GM12878 (cell line): ENCODE measurements around the gene ZNF428.

Experiments
- BRCA1 ChIP-seq: IDR thresholded peaks from 2 replicates; pipeline ENCODE4 v1.6.1; 2011; ENCODE audit warnings: low read depth, low read length, improper control_type of control experiment
- HDAC2 ChIP-seq: fragments of 200-600 bp; sonication (generic); IDR thresholded peaks from 2 replicates; pipeline ENCODE4 v1.6.1; 2017
- NRF1 ChIP-seq: conservative IDR thresholded peaks from 2 replicates; pipeline ENCODE4 v1.6.1; 2011; ENCODE audit warnings: mild to moderate bottlenecking, low read depth, low read length, improper control_type of control experiment
- POLR2A ChIP-seq: IDR thresholded peaks from 2 replicates; pipeline ENCODE4 v1.6.1; 2011; ENCODE audit warnings: low read depth, mild to moderate bottlenecking, low read length
- TAF1 ChIP-seq: IDR thresholded peaks from 2 replicates; pipeline ENCODE4 v1.6.1; 2011; ENCODE audit warnings: mild to moderate bottlenecking, low read depth, low read length, borderline replicate concordance
- TARDBP ChIP-seq: IDR thresholded peaks from 2 replicates; pipeline ENCODE4 v1.6.1; 2016; ENCODE audit warnings: borderline replicate concordance
- ZZZ3 ChIP-seq: IDR thresholded peaks from 2 replicates; pipeline ENCODE4 v1.6.1; 2011; ENCODE audit warnings: low read depth; ENCODE audit not compliant: control insufficient read depth, insufficient read length
- TF ChIP-seq, protein P1 (sequence below): IDR thresholded peaks from 2 replicates; pipeline ENCODE4 v1.6.1; 2011; ENCODE audit warnings: low read depth, low read length, improper control_type of control experiment, borderline replicate concordance
- TF ChIP-seq, protein P2 (sequence below), 3 experiments: IDR thresholded peaks in 2 of 3; conservative IDR thresholded peaks in 1 of 3; 2 replicates each; pipeline ENCODE4 v1.5.1; 2011; ENCODE audit warnings: low read depth in 3 of 3, low read length in 3 of 3, mild to moderate bottlenecking in 3 of 3, control low read depth in 2 of 3, moderate library complexity in 2 of 3, inconsistent platforms in 1 of 3, mixed read lengths in 1 of 3; ENCODE audit not compliant: control insufficient read depth in 2 of 3, insufficient read depth in 1 of 3; ENCODE audit errors: extremely low read depth in 1 of 3

DNA sequence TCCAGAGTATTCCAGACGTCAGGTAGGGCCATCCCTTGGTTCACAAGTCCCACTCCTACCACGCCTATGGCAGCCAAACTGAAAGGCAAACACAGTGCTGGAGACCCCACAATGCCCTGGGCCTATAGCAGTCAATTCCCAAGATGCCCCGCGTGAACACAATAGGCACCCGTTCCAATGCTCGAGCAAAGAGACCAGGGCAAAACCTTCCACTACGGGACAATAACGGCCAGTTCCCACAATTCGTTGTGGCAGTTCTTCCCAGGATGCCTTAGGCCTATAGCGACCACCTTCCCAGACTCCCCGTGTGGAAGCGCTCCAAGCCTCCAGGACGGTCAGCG lies 538 bp downstream of the ZNF428 start:
- TF ChIP-seq ZZZ3 (no peak), NRF1 (no peak), BRCA1 (no peak), POLR2A (no peak), HDAC2 (no peak), TAF1 (no peak), TARDBP (no peak)
- TF ChIP-seq, protein P1, sequence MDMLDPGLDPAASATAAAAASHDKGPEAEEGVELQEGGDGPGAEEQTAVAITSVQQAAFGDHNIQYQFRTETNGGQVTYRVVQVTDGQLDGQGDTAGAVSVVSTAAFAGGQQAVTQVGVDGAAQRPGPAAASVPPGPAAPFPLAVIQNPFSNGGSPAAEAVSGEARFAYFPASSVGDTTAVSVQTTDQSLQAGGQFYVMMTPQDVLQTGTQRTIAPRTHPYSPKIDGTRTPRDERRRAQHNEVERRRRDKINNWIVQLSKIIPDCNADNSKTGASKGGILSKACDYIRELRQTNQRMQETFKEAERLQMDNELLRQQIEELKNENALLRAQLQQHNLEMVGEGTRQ = no peak
- TF ChIP-seq, protein P2, sequence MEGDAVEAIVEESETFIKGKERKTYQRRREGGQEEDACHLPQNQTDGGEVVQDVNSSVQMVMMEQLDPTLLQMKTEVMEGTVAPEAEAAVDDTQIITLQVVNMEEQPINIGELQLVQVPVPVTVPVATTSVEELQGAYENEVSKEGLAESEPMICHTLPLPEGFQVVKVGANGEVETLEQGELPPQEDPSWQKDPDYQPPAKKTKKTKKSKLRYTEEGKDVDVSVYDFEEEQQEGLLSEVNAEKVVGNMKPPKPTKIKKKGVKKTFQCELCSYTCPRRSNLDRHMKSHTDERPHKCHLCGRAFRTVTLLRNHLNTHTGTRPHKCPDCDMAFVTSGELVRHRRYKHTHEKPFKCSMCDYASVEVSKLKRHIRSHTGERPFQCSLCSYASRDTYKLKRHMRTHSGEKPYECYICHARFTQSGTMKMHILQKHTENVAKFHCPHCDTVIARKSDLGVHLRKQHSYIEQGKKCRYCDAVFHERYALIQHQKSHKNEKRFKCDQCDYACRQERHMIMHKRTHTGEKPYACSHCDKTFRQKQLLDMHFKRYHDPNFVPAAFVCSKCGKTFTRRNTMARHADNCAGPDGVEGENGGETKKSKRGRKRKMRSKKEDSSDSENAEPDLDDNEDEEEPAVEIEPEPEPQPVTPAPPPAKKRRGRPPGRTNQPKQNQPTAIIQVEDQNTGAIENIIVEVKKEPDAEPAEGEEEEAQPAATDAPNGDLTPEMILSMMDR (IDR thresholded peaks at IDR 0.05 in 2 of 3, conservative IDR thresholded peaks at IDR 0.05 in 1 of 3; ENCODE audit: control insufficient read depth in 2 of 3, extremely low read depth in 1 of 3, insufficient read depth in 1 of 3, low read depth in 3 of 3, low read length in 3 of 3) = no peak
